Naive thymus-derived CD4-positive, alpha-beta T cell (primary cell): ENCODE measurements around the gene EGR1. TPM values are rescaled to one million over a fixed set of nuclear protein-coding genes. Genes with fewer than 3 reads are reported as not detected.

Experiments used
- ATAC-seq: fragments of 150-1000 bp; cut with Tn5 transposase; 2 replicates; pipeline ENCODE4 v1.10.0; 2021; ENCODE audit warnings: mild to moderate bottlenecking, moderate library complexity
- CTCF ChIA-PET: fragments of 350-600 bp; sonication (Branson Sonifier 250); formaldehyde crosslinking; loops from one replicate; lab custom pipeline; 2021; ENCODE audit warnings: antibody characterized with exemption; lab: Charles Lee
- POLR2A ChIA-PET: fragments of 350-600 bp; sonication (Branson Sonifier 250); formaldehyde crosslinking; loops from one replicate; lab custom pipeline; 2021; ENCODE audit warnings: antibody characterized with exemption, inconsistent platforms; lab: Charles Lee
- DNase-seq, 9 donors: peaks; one replicate each; pipeline versions ENCODE4 v3.0.0 to v3.0.0-alpha.2; 2020 to 2022; ENCODE audit warnings: mixed read lengths in 1 of 9
- H3K27ac ChIP-seq: one replicate; pipeline ENCODE4 v1.7.0; 2013; ENCODE audit warnings: mild to moderate bottlenecking, low read depth, low read length, moderate library complexity
- H3K27me3 ChIP-seq, 2 donors: one replicate each; pipeline ENCODE4 v1.7.0; 2013; ENCODE audit warnings: low read length in 2 of 2, mild to moderate bottlenecking in 2 of 2, moderate library complexity in 2 of 2; ENCODE audit not compliant: control insufficient read depth in 2 of 2, insufficient read depth in 2 of 2
- H3K36me3 ChIP-seq, 3 experiments: 1 replicate in 2 of 3; 2 replicates in 1 of 3; pipeline ENCODE4 v1.7.0; 2013; ENCODE audit warnings: low read length in 3 of 3, mild to moderate bottlenecking in 3 of 3, moderate library complexity in 1 of 3; ENCODE audit not compliant: insufficient read depth in 3 of 3, control insufficient read depth in 2 of 3
- H3K4me1 ChIP-seq, 2 donors: one replicate each; pipeline ENCODE4 v1.7.0; 2013; ENCODE audit warnings: low read length in 2 of 2, mild to moderate bottlenecking in 2 of 2, moderate library complexity in 1 of 2; ENCODE audit not compliant: control insufficient read depth in 2 of 2, insufficient read depth in 2 of 2
- H3K4me3 ChIP-seq: 2 replicates; pipeline ENCODE4 v1.7.0; 2013; ENCODE audit warnings: mild to moderate bottlenecking, low read length
- H3K9me3 ChIP-seq, 3 experiments: 1 replicate in 2 of 3; 2 replicates in 1 of 3; pipeline ENCODE4 v1.7.0; 2013; ENCODE audit warnings: low read length in 3 of 3; ENCODE audit not compliant: control insufficient read depth in 2 of 3
- H3K27ac Mint-ChIP-seq, 9 donors: one replicate each; pipeline ENCODE4 v1.8.0; 2020 to 2022; ENCODE audit warnings: mixed read lengths in 9 of 9, mild to moderate bottlenecking in 8 of 9, moderate library complexity in 5 of 9, inconsistent platforms in 2 of 9
- H3K27me3 Mint-ChIP-seq, 5 donors: one replicate each; pipeline ENCODE4 v1.8.0; 2021 to 2022; ENCODE audit warnings: mixed read lengths in 5 of 5, mild to moderate bottlenecking in 1 of 5
- H3K36me3 Mint-ChIP-seq, 5 donors: one replicate each; pipeline ENCODE4 v1.8.0; 2020 to 2022; ENCODE audit warnings: mixed read lengths in 5 of 5, mild to moderate bottlenecking in 3 of 5, inconsistent platforms in 1 of 5
- H3K4me1 Mint-ChIP-seq, 7 donors: one replicate each; pipeline ENCODE4 v1.8.0; 2020 to 2022; ENCODE audit warnings: mixed read lengths in 7 of 7, mild to moderate bottlenecking in 3 of 7, inconsistent platforms in 1 of 7
- H3K4me3 Mint-ChIP-seq, 10 donors: one replicate each; pipeline ENCODE4 v1.8.0; 2020 to 2022; ENCODE audit warnings: mild to moderate bottlenecking in 10 of 10, mixed read lengths in 10 of 10, moderate library complexity in 6 of 10, inconsistent platforms in 2 of 10
- H3K9me3 Mint-ChIP-seq, 11 donors: one replicate each; pipeline ENCODE4 v1.8.0; 2020 to 2022; ENCODE audit warnings: mixed read lengths in 11 of 11, mild to moderate bottlenecking in 4 of 11, inconsistent platforms in 1 of 11, moderate library complexity in 1 of 11
- intact Hi-C, 2 donors: fragments of 100-400 bp; cut with micrococcal nuclease; formaldehyde crosslinking; loops; one replicate each; pipeline ENCODE4 v1.15.1; 2023
- polyA plus RNA-seq, 2 donors: library from polyadenylated mRNA; unstranded; fragments of 300-500 nt; fragmentation: Illumina TruSeq; gene quantifications; one replicate each; pipeline ENCODE4 v1.2.3, GENCODE V29; 2021
- total RNA-seq, 6 experiments: library from RNA in 5 of 6; stranded (reverse) in 5 of 6; gene quantifications; 1 replicate in 5 of 6; 2 replicates in 1 of 6; pipeline ENCODE4 v1.2.3 and lab custom pipeline; 2021 to 2026

The EGR1 gene
- total and polyA plus RNA-seq, 7 experiments from 2014 or later: 0.14 to 68.6 (median 6.8) TPM; not detected in 1

DNA sequence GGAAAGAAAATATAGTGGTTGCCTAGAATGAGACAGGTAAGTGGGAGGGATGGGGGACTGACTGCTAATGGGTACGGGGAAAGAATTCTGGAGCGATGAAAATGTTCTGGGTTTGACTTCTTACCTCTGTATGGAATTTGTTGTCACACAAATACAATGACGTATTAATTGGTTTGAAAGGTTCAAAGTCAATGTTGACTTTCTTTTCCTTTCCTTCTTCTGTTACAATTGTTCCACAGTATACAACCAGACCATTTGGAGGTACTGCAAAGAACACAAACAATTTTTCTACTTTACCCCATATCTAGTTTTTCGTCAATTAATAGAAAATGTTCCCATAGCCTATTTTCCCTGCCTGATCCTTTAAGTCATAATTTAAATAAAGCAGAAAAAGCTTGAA is 52.2 kb downstream of the EGR1 start:
- Mint-ChIP-seq H3K27ac (no peak overlapping the region), H3K27me3 (no peaks in the 10 kb centered on the region), H3K4me1 (peaks cover 5 to 22% (median 13%) of the 10 kb centered on the region in 7 donors), H3K9me3 (no peaks in the 10 kb centered on the region), H3K4me3 (no peak overlapping the region), H3K36me3 (peaks cover 0 to 34% (median 8%) of the 10 kb centered on the region in 5 donors)
- Histone ChIP-seq H3K4me3 (no peak overlapping the region), H3K9me3 (no peaks in the 10 kb centered on the region), H3K4me1 (no peaks in the 10 kb centered on the region), H3K27me3 (no peaks in the 10 kb centered on the region), H3K36me3 (peaks cover 13 to 66% (median 26%) of the 10 kb centered on the region in 3 experiments), H3K27ac (no peak overlapping the region)
- no peak for ATAC-seq
- DNase-seq: no peak
- ChIA-PET POLR2A (interaction anchor here (0.6 kb wide), 1 partner anchor 862 kb away, joined by 3 read pairs; no protein-coding TSS in a partner anchor), CTCF (interaction anchor here (0.6 to 0.7 kb wide), 2 partner anchors 31 to 65 kb away, joined by 3 read pairs; no protein-coding TSS in a partner anchor)
- intact Hi-C loops: no loop called here

Other genes with a start within 250 kb of the EGR1 start
- gene GFRA3, start 190.9 kb upstream of the EGR1 start, total RNA-seq: not detected
- not detected for gene GFRA3, start 190.9 kb upstream of the EGR1 start, polyA plus RNA-seq
- 1 to 10 TPM in 1 of 5 experiments, not detected in 4; 9.8 TPM for gene CDC25C, start 133.7 kb upstream of the EGR1 start, total RNA-seq
- not detected for gene CDC25C, start 133.7 kb upstream of the EGR1 start, polyA plus RNA-seq
- 10 to 100 TPM; 25.0 to 71.8 (median 27.7) TPM for gene FAM53C, start 127.2 kb upstream of the EGR1 start, total RNA-seq
- 10 to 100 TPM; 18.1 to 27.0 TPM for gene FAM53C, start 127.2 kb upstream of the EGR1 start, polyA plus RNA-seq
- 10 to 100 TPM; 67.7 to 90.2 (median 82.8) TPM for gene KDM3B, start 112.8 kb upstream of the EGR1 start, total RNA-seq
- gene KDM3B, start 112.8 kb upstream of the EGR1 start, polyA plus RNA-seq: 10 to 100 TPM; 12.8 to 15.1 TPM
- 1 to 10 TPM in 1 of 5 experiments, under 1 TPM in 1, not detected in 3; 0.94 to 1.2 TPM for gene REEP2, start 26.4 kb upstream of the EGR1 start, total RNA-seq
- not detected for gene REEP2, start 26.4 kb upstream of the EGR1 start, polyA plus RNA-seq
- gene ETF1, start 77.8 kb downstream of the EGR1 start, total RNA-seq: 100 to 1,000 TPM in 2 of 5 experiments, 10 to 100 TPM in 3; 40.6 to 137 (median 84.1) TPM
- gene ETF1, start 77.8 kb downstream of the EGR1 start, polyA plus RNA-seq: 10 to 100 TPM; 19.0 to 21.8 TPM
- gene HSPA9, start 109.9 kb downstream of the EGR1 start, total RNA-seq: 100 to 1,000 TPM; 152 to 274 (median 185) TPM
- 100 to 1,000 TPM; 143 to 171 TPM for gene HSPA9, start 109.9 kb downstream of the EGR1 start, polyA plus RNA-seq